Measurements from ENCODE around the gene RNF41. TPM values are rescaled to one million over a fixed set of nuclear protein-coding genes. Genes with fewer than 3 reads are reported as not detected.
A peak's percentile ranks its signal among the peaks of the same experiment; 100 is the strongest.

Gene RNF41
- total and polyA plus RNA-seq, 2 donors (not counting 1 experiment from before 2014, with no cell fraction given): 113 to 129 TPM

- Histone ChIP-seq H3K4me3 (ENCODE audit: control extremely low read depth in 1 of 5, extremely low read depth in 1 of 5, insufficient read depth in 1 of 5, low read depth in 2 of 5, low read length in 4 of 5) (no peak overlapping the region), H3K4me2 (replicated peaks; ENCODE audit: low read depth, low read length, poor library complexity, severe bottlenecking) (peak overlapping the region; percentile 83), H2AFZ (ENCODE audit: insufficient read depth, low read depth, low read length, poor library complexity, severe bottlenecking) (no peak overlapping the region), H3K27me3 (replicated peaks in 1 of 4; ENCODE audit: control extremely low read depth in 1 of 4, control insufficient read depth in 3 of 4, insufficient read depth in 4 of 4, low read length in 3 of 4) (no peaks in the 10 kb centered on the region), H3K36me3 (replicated peaks in 1 of 2; ENCODE audit: control extremely low read depth in 1 of 2, control insufficient read depth in 1 of 2, extremely low read depth in 1 of 2, insufficient read depth in 2 of 2, low read length in 1 of 2) (peaks cover 6 to 66% of the 10 kb centered on the region in 2 experiments), H3K9ac (ENCODE audit: low read length) (no peak overlapping the region), H3K79me2 (ENCODE audit: control insufficient read depth, insufficient read depth, low read length) (peaks cover 43% of the 10 kb centered on the region), H3K27ac (ENCODE audit: low read length in 2 of 2) (peak overlapping the region; percentile 88 to 97), H3K4me1 (ENCODE audit: control insufficient read depth in 2 of 2, insufficient read depth in 2 of 2, low read length in 2 of 2) (peaks cover 20 to 38% of the 10 kb centered on the region in 2 donors), H4K20me1 (ENCODE audit: control insufficient read depth, insufficient read depth, low read length, poor library complexity, severe bottlenecking) (peaks cover 14% of the 10 kb centered on the region), H3K9me3 (ENCODE audit: control extremely low read depth in 1 of 3, control insufficient read depth in 2 of 3, insufficient read depth in 1 of 3, low read length in 2 of 3) (no peaks in the 10 kb centered on the region)
- 93% methylated on average over 5 of the region's 11 CpGs for WGBS (ENCODE audit: insufficient coverage)
- DNase-seq: no peak
- Mint-ChIP-seq H3K27me3 (no peaks in the 10 kb centered on the region), H3K27ac (peak overlapping the region; percentile 67), H3K4me3 (peak overlapping the region; percentile 96), H3K4me1 (peaks cover 36% of the 10 kb centered on the region), H3K9me3 (ENCODE audit: insufficient read depth) (no peaks in the 10 kb centered on the region)
- intact Hi-C loops (cut with micrococcal nuclease): no loop called here
- TF ChIP-seq CTCF (IDR thresholded peaks at IDR 0.05): no peak
- TF ChIP-seq EZH2 (IDR thresholded peaks at IDR 0.05; ENCODE audit: borderline replicate concordance, insufficient read depth, low read depth, low read length, poor library complexity, severe bottlenecking): no peak
- ChIA-PET CTCF (interaction anchor here (1.0 to 3.4 kb wide), 7 partner anchors 28 to 235 kb away, joined by 3 to 24 read pairs (median 4); partner anchors contain the start of genes ANKRD52, SMARCC2 and ZC3H10), POLR2A (interaction anchor here (0.6 to 1.0 kb wide), 4 partner anchors 16 to 36 kb away, joined by 3 to 7 read pairs (median 4); no protein-coding TSS in a partner anchor)
- no peak for ATAC-seq (ENCODE audit: low read depth)
These were observed 60.6 kb downstream of the RNF41 start for GRCh38 chr12:56160894-56161689.
